Activated T-helper 9 cell treated with anti-CD3 and anti-CD28 coated beads, Interleukin-2, amount 50 U/mL, for 16 hours (primary cell): ENCODE measurements around the gene TMOD1.
"Not testable (repeated sequence)": the region's sequence is repeated elsewhere in the genome, so short reads cannot be mapped to it uniquely, and the experiment has no call there.

Experiments
- DNase-seq: peaks from one replicate; pipeline ENCODE4 v3.0.0-alpha.2; 2020; ENCODE audit warnings: low read depth

The TMOD1 gene

DNA sequence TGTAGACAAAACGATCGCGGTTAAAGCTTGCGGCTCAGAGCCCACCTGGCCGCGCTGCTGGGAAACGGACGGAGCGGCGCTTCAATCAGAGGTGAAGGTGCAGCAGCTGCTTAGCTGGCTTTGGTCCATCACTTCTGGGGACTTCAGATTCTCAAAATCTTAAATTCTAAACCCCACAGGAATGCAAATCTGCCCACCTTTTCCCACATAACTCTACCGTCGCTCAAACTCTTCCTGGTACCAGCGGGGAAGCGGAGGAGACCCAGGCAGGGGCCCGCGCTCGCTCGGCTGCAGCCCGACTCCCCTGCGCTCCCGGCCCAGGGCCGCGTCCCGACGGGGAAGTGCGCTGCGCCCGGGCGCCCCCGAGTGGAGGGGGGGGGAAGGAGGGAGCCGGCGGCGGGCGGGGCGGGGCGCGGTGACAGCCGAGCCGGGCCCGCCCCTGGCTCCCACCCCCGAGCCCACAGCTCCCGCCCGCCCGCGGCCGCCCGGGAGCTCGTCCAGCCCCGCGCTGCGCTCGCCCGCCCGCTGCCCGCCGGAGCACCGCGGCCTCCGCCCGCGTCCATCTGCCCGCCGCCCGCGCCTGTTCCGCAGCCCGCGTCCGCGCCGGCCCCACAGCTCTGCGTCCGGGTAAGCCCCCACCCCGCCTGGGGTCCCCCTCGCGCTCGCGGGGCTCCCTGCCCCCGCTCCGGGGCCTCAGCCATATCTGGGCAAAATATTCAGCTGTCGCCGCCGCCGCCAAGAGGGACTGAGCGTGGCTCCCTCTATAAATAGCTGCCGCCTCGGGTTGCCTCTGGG is at the start of gene TMOD1:
Gene TMOD1 (plus strand): TSS at position 490 of the 795 bp plus-strand sequence. CDS start 22,523 bp downstream, outside the sequence.
- DNase-seq: peak; percentile 22

DNA sequence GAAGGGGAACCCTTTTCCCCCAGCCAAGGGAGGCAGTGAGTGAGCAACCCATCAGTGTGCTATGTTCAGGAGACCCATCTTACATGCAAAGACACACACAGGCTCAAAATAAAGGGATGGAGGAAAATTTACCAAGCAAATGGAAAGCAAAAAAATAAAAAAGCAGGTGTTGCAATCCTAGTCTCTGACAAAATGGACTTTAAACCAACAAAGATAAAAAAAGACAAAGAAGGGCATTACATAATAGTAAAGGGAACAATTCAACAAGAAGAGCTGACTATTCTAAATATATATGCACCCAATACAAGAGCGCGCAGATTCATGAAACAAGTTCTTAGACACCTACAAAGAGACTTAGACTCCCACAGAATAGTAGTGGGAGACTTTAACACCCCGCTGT is 47.9 kb upstream of the TMOD1 start:
- not testable (repeated sequence) for DNase-seq

GRCh38 chr9:97456841-97457240 is 44.6 kb upstream of the TMOD1 start:
- not testable (repeated sequence) for DNase-seq

- no peak for DNase-seq
These were observed 42.1 kb upstream of the TMOD1 start for GRCh38 chr9:97459326-97459725.

- DNase-seq: no peak
These were observed 39.3 kb upstream of the TMOD1 start for GRCh38 chr9:97462159-97462558.

- no peak for DNase-seq
These were observed 38.6 kb upstream of the TMOD1 start for GRCh38 chr9:97462914-97463313.

- DNase-seq: peak; percentile 0
These were observed 32.6 kb upstream of the TMOD1 start for GRCh38 chr9:97468658-97469448.

DNA sequence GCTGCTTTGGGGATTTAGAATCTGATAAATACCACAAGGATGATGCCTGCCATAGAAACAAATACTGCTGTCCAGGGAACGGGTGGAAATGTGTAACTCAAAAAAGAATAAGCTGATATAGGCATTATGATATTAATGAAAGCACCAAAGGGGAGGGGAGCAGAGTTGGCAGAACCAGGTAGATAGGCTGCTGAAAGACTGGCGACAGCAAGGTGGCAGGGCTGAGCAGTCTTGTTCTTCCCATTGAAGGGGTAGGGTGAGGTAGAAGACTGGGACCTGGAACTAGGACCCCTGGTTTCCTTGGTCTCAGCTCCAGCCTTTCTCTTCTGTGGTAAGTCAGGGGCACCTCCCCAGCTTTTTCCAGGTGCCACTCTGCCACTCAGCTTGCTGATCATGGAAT is 31.4 kb upstream of the TMOD1 start:
- no peak for DNase-seq

DNA sequence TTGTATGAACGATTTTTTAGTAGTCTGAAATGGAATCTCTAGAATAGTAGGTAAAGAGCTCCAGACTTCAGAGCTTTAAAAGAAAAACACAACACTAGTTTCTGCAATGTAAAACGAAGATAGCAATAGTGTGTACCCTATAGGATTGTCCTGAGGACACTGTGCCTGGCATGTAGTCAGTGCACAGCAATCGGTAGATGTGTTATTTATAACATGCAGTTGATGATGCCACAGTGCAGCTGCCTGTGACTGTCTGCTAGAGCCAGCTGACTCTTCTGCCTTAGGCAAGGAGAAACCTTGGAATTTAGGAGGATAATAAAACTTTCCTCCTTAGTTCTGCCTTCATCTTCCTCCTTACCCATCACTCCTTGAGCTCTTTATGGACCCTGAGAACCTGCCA is 27.7 kb upstream of the TMOD1 start:
- DNase-seq: no peak

DNA sequence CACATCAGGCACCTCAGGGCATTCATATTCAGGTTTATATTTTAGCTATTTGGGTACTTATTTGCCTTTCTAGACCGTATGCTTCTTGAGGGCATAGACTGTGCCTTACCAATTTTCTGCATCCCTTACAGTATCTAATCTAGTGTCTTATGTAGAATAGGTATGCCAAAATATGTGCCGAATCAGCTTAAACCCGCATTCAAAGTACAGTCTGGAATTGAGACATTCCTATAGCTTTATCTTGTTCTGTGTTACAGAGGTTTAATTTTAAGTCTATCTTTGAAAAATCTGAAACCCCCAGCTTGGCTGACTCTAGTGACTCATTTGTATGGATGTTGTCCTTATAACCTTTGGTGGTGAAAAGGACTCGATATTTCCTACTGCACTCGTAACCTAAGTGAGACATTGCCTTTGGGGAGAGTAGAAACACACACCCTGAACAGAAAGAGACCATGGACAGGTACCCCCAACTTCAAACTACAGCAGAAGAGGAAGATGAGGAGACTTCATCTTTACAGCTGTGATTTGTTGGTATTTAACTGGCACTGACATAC is 27.0 kb upstream of the TMOD1 start:
- DNase-seq: no peak

DNA sequence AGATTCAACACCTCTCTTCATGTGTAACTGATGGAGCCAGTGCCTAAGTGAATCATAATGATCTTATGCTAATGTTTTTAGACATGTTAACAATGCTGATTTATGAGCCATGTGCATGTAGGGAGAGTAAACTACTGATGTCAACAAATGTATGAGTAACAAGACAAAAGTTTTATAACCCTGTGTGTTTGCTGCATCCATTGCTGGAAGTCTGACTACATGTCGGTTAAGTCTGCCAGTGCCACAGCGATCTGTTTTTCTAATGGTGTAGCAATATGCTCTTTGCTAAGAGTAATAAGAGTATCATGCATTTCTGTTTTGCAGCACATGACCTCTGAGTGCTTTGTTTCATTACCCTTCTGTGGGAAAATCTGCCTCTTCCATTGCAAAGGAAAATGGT is 26.4 kb upstream of the TMOD1 start:
- no peak for DNase-seq

- DNase-seq: no peak
These were observed 23.0 kb upstream of the TMOD1 start for GRCh38 chr9:97478301-97478981.

DNA sequence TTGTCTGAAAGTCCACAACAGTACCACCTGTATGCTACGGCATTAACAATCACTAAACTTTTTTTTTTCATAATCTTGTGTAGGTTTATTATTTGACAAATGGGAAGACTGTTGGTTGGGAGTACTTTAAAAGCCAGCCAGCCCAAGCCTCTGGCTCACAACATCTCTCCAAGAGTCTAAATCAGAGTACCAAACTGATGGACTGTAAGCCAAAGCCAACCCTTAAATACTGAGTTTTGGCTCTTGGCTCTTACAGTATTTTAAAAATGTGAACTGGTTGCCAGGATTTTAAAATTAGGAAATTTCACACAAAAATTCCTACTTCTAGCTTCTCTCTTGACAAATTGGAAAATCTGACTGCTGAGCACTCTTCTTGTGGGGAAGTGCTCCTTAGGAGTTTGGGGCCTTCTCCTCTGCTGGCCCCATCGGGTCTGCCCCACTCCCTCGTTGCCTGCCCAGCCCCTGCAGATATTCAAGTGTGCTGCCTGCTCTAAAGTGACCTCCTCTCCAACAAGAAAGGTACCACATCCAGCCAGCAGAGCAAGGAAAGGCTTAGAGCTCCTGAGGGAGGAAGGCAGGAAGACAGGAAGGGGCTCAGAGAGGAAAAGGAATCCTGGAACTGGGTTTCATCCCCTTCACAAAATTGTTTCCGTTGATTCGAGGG is 21.8 kb upstream of the TMOD1 start:
- DNase-seq: no peak

- DNase-seq: no peak
These were observed 21.3 kb upstream of the TMOD1 start for GRCh38 chr9:97480174-97480573.

- no peak for DNase-seq
These were observed 20.7 kb upstream of the TMOD1 start for GRCh38 chr9:97480749-97481148.

DNA sequence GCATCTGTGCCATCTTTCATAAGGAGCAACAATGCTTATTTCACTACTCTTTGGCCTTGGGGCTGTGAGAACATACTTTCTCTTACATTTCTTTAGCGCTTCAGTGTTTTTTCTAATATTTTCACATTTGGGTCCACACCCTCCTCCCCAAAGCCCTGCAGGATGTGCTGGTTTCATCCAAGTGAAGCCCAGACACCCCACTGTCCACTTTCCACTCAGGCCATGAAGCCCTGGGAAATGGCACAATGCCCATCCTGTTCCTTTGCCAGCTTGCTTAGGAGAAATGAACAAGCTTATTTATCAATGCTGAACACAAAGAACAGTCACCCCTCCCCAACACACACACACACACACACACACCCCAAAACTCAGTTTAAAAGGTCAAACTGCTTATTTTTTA is 17.3 kb upstream of the TMOD1 start:
- DNase-seq: no peak

- no peak for DNase-seq
These were observed 14.4 kb upstream of the TMOD1 start for GRCh38 chr9:97487107-97487506.

GRCh38 chr9:97487861-97488260 is 13.6 kb upstream of the TMOD1 start:
- no peak for DNase-seq

DNA sequence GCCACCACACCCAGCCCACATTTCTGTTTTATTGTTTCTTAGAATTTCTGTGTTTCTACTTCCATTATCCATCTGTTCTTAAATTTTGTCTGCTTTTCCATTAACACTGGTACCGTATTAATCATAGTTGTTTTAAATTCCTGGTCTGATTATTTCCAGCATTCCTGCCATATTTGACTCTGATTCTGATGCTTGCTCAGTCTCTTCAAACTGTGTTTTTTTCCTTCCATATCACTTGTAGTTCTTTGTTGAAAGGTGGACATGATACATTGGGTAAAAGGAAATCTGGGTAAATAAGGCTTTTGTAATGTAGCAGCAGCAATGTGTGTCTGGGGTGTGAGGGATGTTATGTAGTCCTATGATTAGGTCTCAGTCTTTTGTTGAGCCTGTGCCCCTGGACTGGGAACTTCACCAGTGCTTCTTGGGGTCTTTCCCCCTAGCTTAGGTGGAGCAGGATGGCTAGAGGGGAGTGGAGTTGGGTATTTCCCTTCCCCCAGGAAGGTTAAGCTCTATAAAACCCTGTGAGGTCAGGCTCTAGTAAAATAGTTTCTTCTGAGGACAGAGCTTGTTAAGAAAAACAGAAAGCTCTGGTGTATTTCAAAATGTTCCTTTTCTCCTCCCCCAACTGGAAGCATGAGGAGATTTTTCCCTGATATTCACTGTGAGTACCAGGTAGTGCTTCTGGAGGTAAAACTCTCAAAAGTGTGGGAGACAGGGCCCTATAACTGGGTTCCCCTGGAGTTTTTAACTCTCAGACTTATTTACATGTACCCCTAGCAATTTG is 10.1 kb upstream of the TMOD1 start:
- DNase-seq: no peak

- DNase-seq: not testable (repeated sequence)
These were observed 3.7 kb upstream of the TMOD1 start for GRCh38 chr9:97497558-97498375.
